ENCODE data around the gene CCR3.
A peak's percentile ranks its signal among the peaks of the same experiment; 100 is the strongest.

DNA sequence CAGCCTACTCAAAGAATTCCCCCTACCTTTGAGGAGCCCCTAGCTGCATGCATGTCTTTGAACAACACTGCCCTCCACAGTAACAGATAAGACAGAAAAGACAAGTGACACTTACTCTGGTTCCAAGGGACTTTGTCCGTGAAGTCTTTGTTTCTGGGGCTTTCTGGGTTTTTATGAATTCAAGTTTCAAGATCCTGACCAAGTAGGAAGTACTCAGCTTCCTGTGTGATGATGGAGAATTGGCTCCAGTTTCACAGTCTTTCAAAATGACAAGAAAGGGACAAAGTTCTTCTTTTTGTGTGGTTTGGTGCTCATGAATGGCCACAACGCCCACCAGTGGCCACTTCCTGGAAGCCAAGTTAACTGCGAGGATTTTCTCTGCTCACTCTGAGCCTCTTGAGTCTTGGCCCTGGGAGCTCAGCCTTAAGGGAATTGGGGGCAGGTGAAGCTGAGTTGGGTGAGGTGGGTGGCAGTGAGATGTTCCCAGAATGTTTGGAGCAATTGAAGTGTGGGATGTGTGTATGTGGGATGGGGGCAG lies 34.0 kb upstream of the CCR3 start, which contains the start of gene CCR1:
- TF ChIP-seq, protein P1, sequence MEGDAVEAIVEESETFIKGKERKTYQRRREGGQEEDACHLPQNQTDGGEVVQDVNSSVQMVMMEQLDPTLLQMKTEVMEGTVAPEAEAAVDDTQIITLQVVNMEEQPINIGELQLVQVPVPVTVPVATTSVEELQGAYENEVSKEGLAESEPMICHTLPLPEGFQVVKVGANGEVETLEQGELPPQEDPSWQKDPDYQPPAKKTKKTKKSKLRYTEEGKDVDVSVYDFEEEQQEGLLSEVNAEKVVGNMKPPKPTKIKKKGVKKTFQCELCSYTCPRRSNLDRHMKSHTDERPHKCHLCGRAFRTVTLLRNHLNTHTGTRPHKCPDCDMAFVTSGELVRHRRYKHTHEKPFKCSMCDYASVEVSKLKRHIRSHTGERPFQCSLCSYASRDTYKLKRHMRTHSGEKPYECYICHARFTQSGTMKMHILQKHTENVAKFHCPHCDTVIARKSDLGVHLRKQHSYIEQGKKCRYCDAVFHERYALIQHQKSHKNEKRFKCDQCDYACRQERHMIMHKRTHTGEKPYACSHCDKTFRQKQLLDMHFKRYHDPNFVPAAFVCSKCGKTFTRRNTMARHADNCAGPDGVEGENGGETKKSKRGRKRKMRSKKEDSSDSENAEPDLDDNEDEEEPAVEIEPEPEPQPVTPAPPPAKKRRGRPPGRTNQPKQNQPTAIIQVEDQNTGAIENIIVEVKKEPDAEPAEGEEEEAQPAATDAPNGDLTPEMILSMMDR (IDR thresholded peaks at IDR 0.05; ENCODE audit: low read depth, low read length), result peak; percentile 86
- TF ChIP-seq, protein P2, sequence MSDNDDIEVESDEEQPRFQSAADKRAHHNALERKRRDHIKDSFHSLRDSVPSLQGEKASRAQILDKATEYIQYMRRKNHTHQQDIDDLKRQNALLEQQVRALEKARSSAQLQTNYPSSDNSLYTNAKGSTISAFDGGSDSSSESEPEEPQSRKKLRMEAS (IDR thresholded peaks at IDR 0.05; ENCODE audit: low read depth, low read length), result no peak
- TF ChIP-seq MYC (IDR thresholded peaks at IDR 0.05; ENCODE audit: low read depth, low read length), result peak; percentile 47; the same call in 1 of the 2 replicates
- no peak for TF ChIP-seq POLR2A (IDR thresholded peaks at IDR 0.05; ENCODE audit: extremely low read depth, insufficient read length)
